Vagina (tissue), 2 donors: ENCODE measurements around the gene S100A2.

ENCODE experiments used
- CTCF ChIP-seq, 3 experiments: fragments of 450-650 bp in 2 of 3; fragments of 200-600 bp in 1 of 3; sonication (generic) in 1 of 3; IDR thresholded peaks; one replicate each; pipeline ENCODE4 v1.5.1; 2017 to 2019; ENCODE audit warnings: antibody characterized with exemption in 3 of 3, mild to moderate bottlenecking in 2 of 3, moderate library complexity in 2 of 3
- POLR2AphosphoS5 ChIP-seq, 2 donors: sonication (generic); formaldehyde crosslinking; IDR thresholded peaks; one replicate each; pipeline ENCODE4 v1.9.0; 2017; ENCODE audit warnings: antibody characterized with exemption in 2 of 2, mild to moderate bottlenecking in 2 of 2, low read depth in 1 of 2; ENCODE audit not compliant: insufficient read depth in 1 of 2

DNA sequence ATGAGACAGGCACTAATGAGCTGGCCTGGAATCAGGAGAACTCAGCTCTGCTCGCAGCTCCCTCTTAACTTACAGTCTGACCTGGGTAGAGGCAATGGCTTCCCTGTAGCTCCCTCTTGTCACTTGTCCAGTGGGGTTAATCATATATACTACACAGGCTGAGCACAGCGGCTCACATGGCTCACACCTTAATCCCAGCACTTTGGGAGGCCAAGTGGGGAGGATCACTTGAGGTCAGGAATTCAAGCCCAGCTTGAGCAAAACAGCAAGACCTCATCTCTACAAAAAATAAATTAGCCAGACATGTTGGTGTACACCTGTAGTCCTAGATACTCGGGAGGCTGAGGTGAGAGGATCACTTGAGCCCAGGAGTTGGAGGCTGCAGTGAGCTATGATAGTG lies 34.0 kb downstream of the S100A2 start:
- no peak for TF ChIP-seq POLR2AphosphoS5 (IDR thresholded peaks at IDR 0.05; ENCODE audit: insufficient read depth in 1 of 2, low read depth in 1 of 2)
- no peak for TF ChIP-seq CTCF (IDR thresholded peaks at IDR 0.05)
